Measurements from ENCODE around the gene VMP1.

VMP1 gene

GRCh38 chr17:59707971-59708430, 547 bp downstream of the VMP1 start:
- no peak for DNase-seq (ENCODE audit: low read depth, low spot score)

DNA sequence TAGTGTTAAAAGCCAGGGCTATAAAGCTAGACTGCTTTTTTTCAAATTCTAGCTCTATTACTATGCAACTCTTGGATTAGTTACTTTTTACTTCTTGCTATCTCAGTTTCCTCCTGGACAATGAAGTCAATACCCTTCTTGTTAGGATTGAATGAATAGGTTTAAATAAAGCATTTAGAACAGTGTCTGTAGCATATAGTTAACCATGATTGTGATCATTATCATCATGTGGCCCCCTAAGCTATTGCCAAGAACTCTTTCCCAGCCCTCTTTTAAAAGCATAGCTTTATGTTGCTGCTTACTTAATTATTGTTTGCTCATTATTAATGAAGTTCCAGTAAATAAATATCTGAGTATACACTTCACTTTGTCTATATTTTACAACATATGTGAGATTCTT, 4.5 kb downstream of the VMP1 start:
- no peak for DNase-seq (ENCODE audit: low read depth, low spot score)

DNA sequence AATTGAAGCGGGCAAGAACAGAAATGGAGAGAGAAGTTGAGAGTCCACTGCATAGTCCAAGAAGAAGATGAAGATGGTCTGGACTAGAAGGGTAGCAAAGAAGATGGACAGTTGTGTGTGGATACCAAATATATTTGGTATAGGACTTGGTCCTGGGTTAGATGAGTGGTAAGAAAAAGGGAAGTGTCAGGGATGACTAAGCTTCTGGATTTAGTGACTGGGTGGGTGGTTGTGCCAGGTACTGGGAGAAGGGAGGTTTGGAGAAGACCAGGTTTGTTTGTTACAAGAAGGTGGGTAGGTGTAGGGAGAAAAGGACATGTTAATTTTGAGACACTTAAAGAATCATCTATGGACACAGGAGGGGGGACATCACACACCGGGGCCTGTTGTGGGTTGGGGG, 5.4 kb downstream of the VMP1 start:
- no peak for DNase-seq (ENCODE audit: low read depth, low spot score)

DNA sequence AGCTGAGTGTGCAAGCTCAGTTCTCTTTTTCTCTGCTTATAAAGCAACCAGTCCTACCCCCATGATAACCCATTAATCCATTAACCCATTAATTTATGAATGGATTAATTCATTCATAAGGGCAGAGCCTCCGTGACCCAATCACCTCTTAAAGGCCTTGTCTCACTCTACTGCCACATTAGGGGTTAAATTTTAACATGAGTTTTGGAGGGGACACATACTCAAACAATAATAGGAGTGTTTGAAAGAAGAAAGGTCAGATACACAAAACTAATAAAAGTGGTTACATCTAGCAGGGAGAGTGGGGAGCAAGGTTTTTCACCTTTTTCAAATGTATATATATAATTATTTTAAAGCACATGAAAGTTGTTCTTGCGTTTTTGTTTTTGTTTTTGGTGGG, 6.8 kb downstream of the VMP1 start:
- DNase-seq (ENCODE audit: low read depth, low spot score): no peak

- DNase-seq (ENCODE audit: low read depth, low spot score): no peak
These were observed 9.0 kb downstream of the VMP1 start for GRCh38 chr17:59716427-59716826.

DNA sequence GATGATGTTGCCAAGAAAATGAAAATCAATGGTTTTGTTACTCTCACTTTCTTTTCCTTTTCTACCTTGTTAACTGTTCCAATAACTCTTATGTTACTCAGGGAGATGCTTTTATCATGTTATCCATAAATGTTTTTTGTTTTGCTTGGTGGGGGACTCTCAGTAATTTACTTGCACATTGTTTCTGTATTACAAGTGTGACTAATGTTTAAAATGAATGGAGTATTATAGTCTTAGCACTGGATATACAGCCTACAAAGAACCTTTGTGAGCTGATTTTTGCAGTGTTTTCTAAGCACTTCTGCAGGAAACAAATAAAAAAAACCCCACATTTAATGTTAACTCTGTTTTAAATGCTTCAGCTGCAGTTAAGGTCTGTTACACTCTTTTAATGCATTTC, 12.1 kb downstream of the VMP1 start:
- DNase-seq (ENCODE audit: low read depth, low spot score): no peak

DNA sequence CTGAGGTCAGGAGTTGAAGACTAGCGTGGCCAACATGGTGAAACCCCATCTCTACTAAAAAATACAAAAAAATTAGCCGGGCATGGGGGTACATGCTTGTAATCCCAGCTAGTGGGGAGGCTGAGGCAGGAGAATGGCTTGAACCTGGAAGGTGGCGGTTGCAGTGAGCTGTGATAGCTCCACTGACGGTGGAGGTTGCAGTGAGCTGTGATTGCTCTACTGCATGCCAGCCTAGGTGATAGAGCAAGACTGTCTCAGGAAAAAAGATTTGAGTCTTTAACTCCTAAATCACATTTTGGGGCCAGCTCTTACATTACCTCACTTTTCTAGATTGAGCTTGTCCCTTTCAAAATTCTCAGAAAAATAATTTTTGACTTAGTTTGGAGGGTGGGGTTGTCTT, 15.2 kb downstream of the VMP1 start:
- no peak for DNase-seq (ENCODE audit: low read depth, low spot score)

GRCh38 chr17:59723041-59723440, 15.6 kb downstream of the VMP1 start:
- DNase-seq (ENCODE audit: low read depth, low spot score): no peak

- DNase-seq (ENCODE audit: low read depth, low spot score): no peak
These were observed 16.2 kb downstream of the VMP1 start for GRCh38 chr17:59723607-59724006.

DNA sequence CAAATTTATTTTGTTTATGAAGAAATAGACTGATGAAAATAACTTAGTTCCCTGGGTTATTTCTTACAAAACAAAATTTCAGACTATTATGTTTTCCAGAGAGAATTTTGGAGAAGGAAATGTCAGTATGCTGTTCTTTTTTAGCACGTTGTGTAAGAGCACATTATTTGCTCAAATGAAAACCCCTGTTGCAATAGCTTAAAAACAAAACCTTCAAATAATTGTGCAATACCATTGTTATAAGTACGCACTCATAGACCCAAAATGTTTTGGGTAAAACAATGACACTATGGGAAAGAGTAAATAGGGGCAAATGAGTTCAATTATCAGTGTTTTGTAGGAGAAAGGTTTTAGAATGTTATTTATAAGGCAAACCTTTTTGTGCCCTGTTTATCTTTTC, 18.2 kb downstream of the VMP1 start:
- DNase-seq (ENCODE audit: low read depth, low spot score): no peak

DNA sequence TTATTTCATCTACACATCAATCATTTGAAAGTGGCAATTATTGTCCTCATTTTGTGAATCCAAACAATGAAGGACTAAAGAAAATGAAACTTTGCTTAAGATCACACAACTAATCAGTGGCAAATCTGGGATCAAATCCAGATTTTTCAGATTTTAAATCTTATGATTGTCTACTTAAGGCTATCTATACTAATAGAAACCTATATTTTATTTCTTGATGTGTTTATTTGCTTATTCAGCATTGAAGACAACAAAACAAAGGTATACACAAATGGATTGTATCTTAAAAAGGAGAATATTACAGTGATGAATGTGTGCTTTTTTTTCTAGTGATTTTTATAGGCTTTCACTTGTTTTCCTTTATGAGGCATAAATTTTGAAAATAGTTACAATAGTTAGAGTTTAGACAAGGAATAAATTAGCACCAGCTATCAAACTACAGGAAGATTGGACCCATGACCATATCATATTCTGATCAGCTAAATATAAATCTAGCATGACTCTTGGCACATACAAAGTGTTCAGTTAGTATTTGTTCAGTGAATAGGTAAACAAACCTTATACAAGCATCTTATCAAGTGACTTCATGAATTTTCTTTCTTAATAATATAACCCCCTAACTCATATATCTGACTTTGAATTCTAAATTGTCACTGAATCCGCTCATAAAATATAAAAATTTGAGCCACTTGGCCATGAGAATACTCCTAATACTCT, 20.5 kb downstream of the VMP1 start:
- DNase-seq (ENCODE audit: low read depth, low spot score): no peak

DNA sequence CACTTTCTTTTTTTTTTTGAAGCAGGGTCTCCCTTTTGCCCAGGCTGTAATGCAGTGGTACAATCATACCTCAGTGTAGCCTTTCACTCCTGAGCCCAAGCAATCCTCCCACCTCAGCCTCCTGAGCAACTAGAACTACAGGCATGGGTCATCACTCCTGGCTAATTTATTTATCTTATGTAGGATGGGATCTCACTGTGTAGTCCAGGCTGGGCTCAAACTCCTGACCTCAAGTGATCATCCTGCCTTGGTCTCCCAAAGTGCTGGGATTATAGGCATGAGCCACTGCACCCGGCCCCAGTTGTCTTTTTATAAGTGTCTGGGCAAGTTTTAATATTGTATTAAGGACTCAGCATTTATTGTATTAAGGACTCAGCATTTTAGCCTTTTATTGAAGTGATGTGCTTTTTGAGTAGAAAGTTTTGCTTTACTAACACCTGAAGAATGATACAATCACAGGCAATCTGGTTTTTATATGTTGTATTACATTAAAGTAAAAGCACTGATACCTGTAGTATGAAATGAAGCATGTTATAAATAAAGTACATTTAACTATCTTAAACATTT, 22.9 kb downstream of the VMP1 start:
- DNase-seq (ENCODE audit: low read depth, low spot score): no peak

DNA sequence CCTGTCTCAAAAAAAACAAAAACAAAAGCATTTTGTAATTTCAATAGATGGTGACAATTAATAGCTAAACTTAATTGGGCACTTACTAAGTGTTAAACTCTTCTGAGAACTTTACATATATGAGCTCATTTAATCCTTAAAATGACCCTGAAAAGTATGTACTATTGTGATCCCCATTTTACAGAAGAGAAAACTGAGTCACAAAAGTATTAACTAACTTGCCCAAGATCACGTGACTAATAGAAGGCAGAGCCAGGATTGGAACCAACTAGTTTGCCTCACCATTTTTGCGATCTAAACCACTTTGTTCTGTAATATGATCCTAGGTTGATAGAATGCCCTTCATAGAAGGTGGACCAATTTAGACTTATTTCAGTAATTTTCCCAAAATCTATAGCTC, 26.2 kb downstream of the VMP1 start:
- no peak for DNase-seq (ENCODE audit: low read depth, low spot score)

GRCh38 chr17:59734226-59734625, 26.8 kb downstream of the VMP1 start:
- no peak for DNase-seq (ENCODE audit: low read depth, low spot score)

GRCh38 chr17:59737324-59737723, 29.9 kb downstream of the VMP1 start:
- no peak for DNase-seq (ENCODE audit: low read depth, low spot score)

GRCh38 chr17:59743842-59744241, 36.4 kb downstream of the VMP1 start:
- DNase-seq (ENCODE audit: low read depth, low spot score): no peak

- no peak for DNase-seq (ENCODE audit: low read depth, low spot score)
These were observed 37.6 kb downstream of the VMP1 start for GRCh38 chr17:59745040-59745439.

- peak; percentile 73 for DNase-seq (ENCODE audit: low read depth, low spot score)
These were observed 39.5 kb downstream of the VMP1 start for GRCh38 chr17:59746849-59747445.

DNA sequence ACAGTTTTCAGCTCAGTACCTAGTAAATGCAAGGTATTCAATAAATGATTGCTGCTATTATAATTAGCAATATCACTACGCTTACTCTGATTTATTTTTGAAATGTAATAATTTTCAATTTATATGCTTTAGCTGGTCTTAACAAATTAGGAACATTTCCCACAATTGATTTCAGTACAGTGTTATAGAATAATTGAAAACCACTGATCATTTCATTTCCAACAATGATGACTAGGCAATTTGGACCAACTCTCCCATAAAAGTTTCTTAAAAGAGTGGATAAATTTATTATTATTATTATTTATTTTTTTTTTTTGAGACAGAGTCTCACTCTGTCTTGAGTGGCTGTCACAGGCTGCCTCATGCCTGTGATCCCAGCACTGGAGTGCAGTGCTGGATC, 41.1 kb downstream of the VMP1 start:
- DNase-seq (ENCODE audit: low read depth, low spot score): no peak

DNA sequence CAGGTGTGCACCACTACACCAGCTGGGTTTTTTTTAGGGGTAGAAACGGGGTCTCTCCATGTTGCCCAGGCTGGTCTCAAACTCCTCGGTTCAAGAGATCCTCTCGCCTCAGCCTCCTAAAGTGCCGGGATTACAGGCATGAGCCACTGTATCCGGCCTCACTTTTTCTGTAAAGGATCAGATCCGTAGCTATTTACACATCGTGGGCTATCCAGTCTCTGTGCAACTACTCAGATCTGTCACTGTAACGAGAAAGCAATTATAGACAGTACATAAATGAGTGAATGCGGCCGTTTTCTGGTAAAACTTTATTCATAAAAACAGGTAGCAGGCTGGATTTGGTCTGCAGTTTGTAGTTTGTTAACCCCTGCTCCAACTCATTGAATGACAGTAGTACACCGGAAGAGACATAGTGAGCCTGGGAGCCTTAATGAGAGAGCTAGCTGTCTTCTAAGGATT, 44.5 kb downstream of the VMP1 start:
- DNase-seq (ENCODE audit: low read depth, low spot score): no peak

GRCh38 chr17:59752446-59752845, 45.0 kb downstream of the VMP1 start:
- peak; percentile 14 for DNase-seq (ENCODE audit: low read depth, low spot score)

- no peak for DNase-seq (ENCODE audit: low read depth, low spot score)
These were observed 45.5 kb downstream of the VMP1 start for GRCh38 chr17:59752922-59753321.

Data from astrocyte of the hippocampus (primary cell).